ENCODE measurements around the gene UBXN1.

GRCh38 chr11:62708793-62709192 is 29.9 kb upstream of the UBXN1 start:
- TF ChIP-seq, protein P1, sequence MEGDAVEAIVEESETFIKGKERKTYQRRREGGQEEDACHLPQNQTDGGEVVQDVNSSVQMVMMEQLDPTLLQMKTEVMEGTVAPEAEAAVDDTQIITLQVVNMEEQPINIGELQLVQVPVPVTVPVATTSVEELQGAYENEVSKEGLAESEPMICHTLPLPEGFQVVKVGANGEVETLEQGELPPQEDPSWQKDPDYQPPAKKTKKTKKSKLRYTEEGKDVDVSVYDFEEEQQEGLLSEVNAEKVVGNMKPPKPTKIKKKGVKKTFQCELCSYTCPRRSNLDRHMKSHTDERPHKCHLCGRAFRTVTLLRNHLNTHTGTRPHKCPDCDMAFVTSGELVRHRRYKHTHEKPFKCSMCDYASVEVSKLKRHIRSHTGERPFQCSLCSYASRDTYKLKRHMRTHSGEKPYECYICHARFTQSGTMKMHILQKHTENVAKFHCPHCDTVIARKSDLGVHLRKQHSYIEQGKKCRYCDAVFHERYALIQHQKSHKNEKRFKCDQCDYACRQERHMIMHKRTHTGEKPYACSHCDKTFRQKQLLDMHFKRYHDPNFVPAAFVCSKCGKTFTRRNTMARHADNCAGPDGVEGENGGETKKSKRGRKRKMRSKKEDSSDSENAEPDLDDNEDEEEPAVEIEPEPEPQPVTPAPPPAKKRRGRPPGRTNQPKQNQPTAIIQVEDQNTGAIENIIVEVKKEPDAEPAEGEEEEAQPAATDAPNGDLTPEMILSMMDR (IDR thresholded peaks at IDR 0.05): no peak
- no peak for TF ChIP-seq POLR2A (IDR thresholded peaks at IDR 0.05; ENCODE audit: low read depth)
